HepG2 (cell line): Measurements from ENCODE around the gene SDC1. TPM values are rescaled to one million over a fixed set of nuclear protein-coding genes. Genes with fewer than 3 reads are reported as not detected.
A peak's percentile ranks its signal among the peaks of the same experiment; 100 is the strongest.

Experiments
- DNMT3B ChIP-seq: conservative IDR thresholded peaks from 2 replicates; pipeline ENCODE4 v1.6.1; 2016; ENCODE audit warnings: missing biosample characterization, control low read depth
- E2F5 ChIP-seq: sonication (generic); formaldehyde crosslinking; conservative IDR thresholded peaks from 2 replicates; pipeline ENCODE4 v1.4.0; 2020; ENCODE audit warnings: missing genetic modification reagents
- HNRNPLL ChIP-seq: fragments of 200-400 bp; formaldehyde crosslinking; IDR thresholded peaks from 2 replicates; pipeline ENCODE4 v1.6.1; 2017; ENCODE audit warnings: mild to moderate bottlenecking, low read depth, low read length; ENCODE audit not compliant: poor library complexity, severe bottlenecking
- JUNB ChIP-seq: sonication (generic); formaldehyde crosslinking; IDR thresholded peaks from 2 replicates; pipeline ENCODE4 v1.8.0; 2022; ENCODE audit warnings: missing genetic modification reagents, mild to moderate bottlenecking, borderline replicate concordance
- TFDP2 ChIP-seq: sonication (generic); formaldehyde crosslinking; IDR thresholded peaks from 2 replicates; pipeline ENCODE4 v1.4.0; 2020; ENCODE audit warnings: missing genetic modification reagents
- XBP1 ChIP-seq: sonication (generic); formaldehyde crosslinking; IDR thresholded peaks from 2 replicates; pipeline ENCODE4 v1.5.0; 2020; ENCODE audit warnings: missing genetic modification reagents
- ZC3H4 ChIP-seq: sonication (generic); formaldehyde crosslinking; IDR thresholded peaks from 2 replicates; pipeline ENCODE4 v1.4.0; 2020; ENCODE audit warnings: missing genetic modification reagents, borderline replicate concordance
- ZFP36L1 ChIP-seq: sonication (generic); formaldehyde crosslinking; IDR thresholded peaks from 2 replicates; pipeline ENCODE4 v1.8.0; 2022; ENCODE audit warnings: mild to moderate bottlenecking, missing genetic modification reagents, moderate library complexity
- ZFP36L2 ChIP-seq: sonication (generic); formaldehyde crosslinking; IDR thresholded peaks from 2 replicates; pipeline ENCODE4 v1.4.0; 2020; ENCODE audit warnings: missing genetic modification reagents
- ZFP90 ChIP-seq: sonication (generic); formaldehyde crosslinking; IDR thresholded peaks from 2 replicates; pipeline ENCODE4 v1.8.0; 2022; ENCODE audit warnings: missing genetic modification reagents, mild to moderate bottlenecking, inconsistent platforms, borderline replicate concordance
- ZNF160 ChIP-seq: sonication (generic); formaldehyde crosslinking; IDR thresholded peaks from 2 replicates; pipeline ENCODE4 v1.8.0; 2022; ENCODE audit warnings: mild to moderate bottlenecking, inconsistent platforms, missing genetic modification reagents
- ZNF20 ChIP-seq: sonication (generic); formaldehyde crosslinking; IDR thresholded peaks from 2 replicates; pipeline ENCODE4 v1.4.0; 2020; ENCODE audit warnings: mild to moderate bottlenecking, moderate library complexity, missing genetic modification reagents
- ZNF230 ChIP-seq: sonication (generic); formaldehyde crosslinking; IDR thresholded peaks from 2 replicates; pipeline ENCODE4 v1.4.0; 2020; ENCODE audit warnings: mild to moderate bottlenecking, missing genetic modification reagents
- ZNF235 ChIP-seq: sonication (generic); formaldehyde crosslinking; IDR thresholded peaks from 2 replicates; pipeline ENCODE4 v1.8.1; 2023; ENCODE audit warnings: mild to moderate bottlenecking, missing genetic modification reagents, borderline replicate concordance
- ZNF30 ChIP-seq: sonication (generic); formaldehyde crosslinking; IDR thresholded peaks from 2 replicates; pipeline ENCODE4 v1.5.0; 2020; ENCODE audit warnings: mild to moderate bottlenecking, missing genetic modification reagents
- ZNF331 ChIP-seq: sonication (generic); formaldehyde crosslinking; IDR thresholded peaks from 2 replicates; pipeline ENCODE4 v1.4.0; 2020; ENCODE audit warnings: missing genetic modification reagents
- ZNF446 ChIP-seq: sonication (generic); formaldehyde crosslinking; IDR thresholded peaks from 2 replicates; pipeline ENCODE4 v1.5.0; 2020; ENCODE audit warnings: mild to moderate bottlenecking, missing genetic modification reagents
- ZNF607 ChIP-seq: sonication (generic); formaldehyde crosslinking; IDR thresholded peaks from 2 replicates; pipeline ENCODE4 v1.5.1; 2020; ENCODE audit warnings: missing genetic modification reagents, mild to moderate bottlenecking, borderline replicate concordance
- ZNF670 ChIP-seq: sonication (generic); formaldehyde crosslinking; IDR thresholded peaks from 2 replicates; pipeline ENCODE4 v1.8.0; 2022; ENCODE audit warnings: mild to moderate bottlenecking, missing genetic modification reagents, borderline replicate concordance
- ZNF7 ChIP-seq: IDR thresholded peaks from 2 replicates; pipeline ENCODE4 v1.6.1; 2016; ENCODE audit warnings: missing biosample characterization, missing genetic modification reagents
- ZNF710 ChIP-seq: sonication (generic); formaldehyde crosslinking; IDR thresholded peaks from 2 replicates; pipeline ENCODE4 v1.5.0; 2020; ENCODE audit warnings: mild to moderate bottlenecking, missing genetic modification reagents, borderline replicate concordance
- ZNF724P ChIP-seq: sonication (generic); formaldehyde crosslinking; IDR thresholded peaks from 2 replicates; pipeline ENCODE4 v1.8.0; 2022; ENCODE audit warnings: missing genetic modification reagents, borderline replicate concordance
- polyA plus RNA-seq, 8 experiments: library from polyadenylated mRNA; depleted of rRNA in 3 of 8; stranded (reverse) in 7 of 8; unstranded in 1 of 8; fragments of >200 nt; fragmentation: Illumina TruSeq in 4 of 8; extraction: Trizol in 4 of 8; gene quantifications; 2 replicates each; pipeline versions ENCODE4 v1.2.1 to v1.2.3, GENCODE V29; 2011 to 2016; ENCODE audit warnings: low read depth in 4 of 8, missing spikeins in 1 of 8, mixed read lengths in 1 of 8; ENCODE audit not compliant: insufficient read depth in 1 of 8
- total RNA-seq, 5 experiments: library from RNA; depleted of rRNA; stranded (reverse); fragments of >200 nt; fragmentation: Illumina TruSeq; extraction: Trizol; gene quantifications; 2 replicates each; pipeline ENCODE4 v1.2.3, GENCODE V29; 2016; ENCODE audit warnings: low read depth in 1 of 5
- TF ChIP-seq, protein P1 (sequence below): IDR thresholded peaks from 2 replicates; pipeline ENCODE4 v1.6.1; 2018; ENCODE audit warnings: missing genetic modification reagents, mild to moderate bottlenecking, missing compliant biosample characterization
- TF ChIP-seq, protein P2 (sequence below): sonication (generic); formaldehyde crosslinking; IDR thresholded peaks from 2 replicates; pipeline ENCODE4 v1.4.0; 2020; ENCODE audit warnings: low read depth, mild to moderate bottlenecking, missing genetic modification reagents

Gene SDC1
- total and polyA plus RNA-seq, 2 of the 13 experiments (the other 11 are each of a cell fraction or from before 2014, with no cell fraction given), result 108 to 119 TPM

DNA sequence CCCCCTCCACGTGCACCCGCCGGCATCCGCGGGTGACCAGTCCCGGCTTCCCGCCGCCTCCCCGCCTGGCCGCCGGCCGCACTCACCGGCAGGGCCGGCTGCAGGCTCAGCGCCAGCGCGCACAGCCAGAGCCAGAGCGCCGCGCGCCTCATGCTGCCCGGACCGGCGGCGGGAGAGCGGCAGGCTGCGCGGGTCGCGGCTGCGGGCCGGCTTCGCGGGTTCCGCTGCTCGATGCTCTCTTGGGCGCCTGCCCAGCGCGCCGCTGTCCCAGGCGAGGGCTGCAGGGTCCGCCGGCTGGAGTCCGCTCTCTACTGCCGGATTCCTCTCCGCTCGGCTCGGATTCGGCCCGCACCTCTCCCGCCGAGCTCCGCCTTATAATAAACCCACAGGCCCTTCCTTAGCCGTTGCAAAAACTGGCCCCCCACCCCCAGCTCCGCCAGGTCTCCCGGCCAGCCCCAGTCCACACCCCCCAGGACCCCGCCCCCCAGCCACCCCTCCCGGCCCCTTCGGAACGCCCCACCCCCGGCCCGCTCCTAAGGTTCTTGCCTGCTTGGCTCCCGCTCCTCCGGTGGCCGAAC, at the start of gene SDC1 (continued):
- peak; percentile 84; the same call in 1 of the 2 replicates for TF ChIP-seq TFDP2 (CRISPR knock-in tag)
- no peak for TF ChIP-seq ZNF724P (CRISPR knock-in tag)
- no peak for TF ChIP-seq ZNF670 (CRISPR knock-in tag)
- no peak for TF ChIP-seq JUNB
- no peak for TF ChIP-seq ZNF7 (CRISPR knock-in tag)
- no peak for TF ChIP-seq XBP1
- TF ChIP-seq ZNF160, result peak; percentile 1; the same call in 1 of the 2 replicates
- TF ChIP-seq ZC3H4 (CRISPR knock-in tag), result no peak
- peak; percentile 27; the same call in 1 of the 2 replicates for TF ChIP-seq ZNF235 (CRISPR knock-in tag)
- no peak for TF ChIP-seq ZFP36L1 (CRISPR knock-in tag)
- TF ChIP-seq, protein P1, sequence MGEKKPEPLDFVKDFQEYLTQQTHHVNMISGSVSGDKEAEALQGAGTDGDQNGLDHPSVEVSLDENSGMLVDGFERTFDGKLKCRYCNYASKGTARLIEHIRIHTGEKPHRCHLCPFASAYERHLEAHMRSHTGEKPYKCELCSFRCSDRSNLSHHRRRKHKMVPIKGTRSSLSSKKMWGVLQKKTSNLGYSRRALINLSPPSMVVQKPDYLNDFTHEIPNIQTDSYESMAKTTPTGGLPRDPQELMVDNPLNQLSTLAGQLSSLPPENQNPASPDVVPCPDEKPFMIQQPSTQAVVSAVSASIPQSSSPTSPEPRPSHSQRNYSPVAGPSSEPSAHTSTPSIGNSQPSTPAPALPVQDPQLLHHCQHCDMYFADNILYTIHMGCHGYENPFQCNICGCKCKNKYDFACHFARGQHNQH (CRISPR knock-in tag), result no peak; the same call in 1 of the 2 replicates
- no peak for TF ChIP-seq ZNF20
- no peak for TF ChIP-seq DNMT3B (CRISPR knock-in tag)
- no peak for TF ChIP-seq ZNF30 (CRISPR knock-in tag)
- TF ChIP-seq ZNF230 (CRISPR knock-in tag), result no peak
- TF ChIP-seq ZFP36L2 (CRISPR knock-in tag), result 0 out of 2 replicates have a peak, but pooled peaks have one; percentile 62
- peak; percentile 96 for TF ChIP-seq ZNF446 (CRISPR knock-in tag)
- TF ChIP-seq E2F5 (CRISPR knock-in tag), result no peak
- no peak; the same call in 1 of the 2 replicates for TF ChIP-seq ZNF331 (CRISPR knock-in tag)
- TF ChIP-seq, protein P2, sequence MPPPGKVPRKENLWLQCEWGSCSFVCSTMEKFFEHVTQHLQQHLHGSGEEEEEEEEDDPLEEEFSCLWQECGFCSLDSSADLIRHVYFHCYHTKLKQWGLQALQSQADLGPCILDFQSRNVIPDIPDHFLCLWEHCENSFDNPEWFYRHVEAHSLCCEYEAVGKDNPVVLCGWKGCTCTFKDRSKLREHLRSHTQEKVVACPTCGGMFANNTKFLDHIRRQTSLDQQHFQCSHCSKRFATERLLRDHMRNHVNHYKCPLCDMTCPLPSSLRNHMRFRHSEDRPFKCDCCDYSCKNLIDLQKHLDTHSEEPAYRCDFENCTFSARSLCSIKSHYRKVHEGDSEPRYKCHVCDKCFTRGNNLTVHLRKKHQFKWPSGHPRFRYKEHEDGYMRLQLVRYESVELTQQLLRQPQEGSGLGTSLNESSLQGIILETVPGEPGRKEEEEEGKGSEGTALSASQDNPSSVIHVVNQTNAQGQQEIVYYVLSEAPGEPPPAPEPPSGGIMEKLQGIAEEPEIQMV (CRISPR knock-in tag), result no peak; the same call in 1 of the 2 replicates
- no peak for TF ChIP-seq ZNF710 (CRISPR knock-in tag)
- TF ChIP-seq HNRNPLL, result no peak
- no peak; the same call in 1 of the 2 replicates for TF ChIP-seq ZFP90 (CRISPR knock-in tag)
- TF ChIP-seq ZNF607, result no peak
